ENCODE measurements around the gene DCAF17. TPM values are rescaled to one million over a fixed set of nuclear protein-coding genes. Genes with fewer than 3 reads are reported as not detected.

DCAF17 gene
- total RNA-seq, 1 donor from 2014 or later = 25.2 TPM

DNA sequence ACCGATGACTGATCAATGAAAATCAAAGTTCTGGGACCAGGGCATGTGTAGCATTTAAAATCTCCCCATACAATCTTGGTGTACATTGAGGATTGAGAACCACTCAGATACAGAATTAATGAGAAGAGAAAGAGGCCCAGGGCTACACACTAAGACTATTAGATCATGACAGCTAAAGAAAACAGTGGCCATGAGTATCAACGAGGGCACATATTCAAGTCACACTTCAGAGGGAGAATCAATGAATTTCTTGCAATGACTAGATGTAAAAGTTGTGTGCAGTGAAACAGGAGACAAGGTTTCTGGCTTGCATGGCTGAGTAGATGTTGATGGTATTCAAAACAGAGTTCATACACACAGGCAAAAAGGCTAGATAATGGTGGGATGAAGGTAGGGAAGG lies 29.3 kb upstream of the DCAF17 start:
- Mint-ChIP-seq H3K36me3 (ENCODE audit: low read depth, unreplicated experiment) (peaks cover 5% of the 10 kb centered on the region), H3K4me1 (ENCODE audit: low read depth, unreplicated experiment) (peaks cover 28% of the 10 kb centered on the region), H3K9me3 (ENCODE audit: unreplicated experiment) (peaks cover 2% of the 10 kb centered on the region), H3K27ac (ENCODE audit: unreplicated experiment) (peak overlapping the region; percentile 36), H3K4me3 (ENCODE audit: unreplicated experiment) (no peak overlapping the region), H3K27me3 (ENCODE audit: low read depth, unreplicated experiment) (no peaks in the 10 kb centered on the region)
- H3K9ac ChIP-seq (ENCODE audit: low read length) = no peak overlapping the region
- H2AFZ ChIP-seq (ENCODE audit: low read depth, low read length) = no peak overlapping the region
- peaks cover 29% of the 10 kb centered on the region for H3K4me1 ChIP-seq (ENCODE audit: insufficient read depth, low read length)
- DNase-seq (ENCODE audit: low read depth) (no peak), FAIRE-seq (no peak)
- H3K4me2 ChIP-seq (ENCODE audit: low read length) = no peak overlapping the region
- H3K79me2 ChIP-seq (ENCODE audit: insufficient read depth, low read length) = peaks cover 8% of the 10 kb centered on the region
- H3K27ac ChIP-seq (ENCODE audit: low read depth, low read length) = peak overlapping the region; percentile 56
- H4K20me1 ChIP-seq (ENCODE audit: insufficient read depth, low read length) = no peaks in the 10 kb centered on the region
- no peak for TF ChIP-seq EZH2 (IDR thresholded peaks at IDR 0.05; ENCODE audit: insufficient read depth, low read length)
- TF ChIP-seq, protein P1, sequence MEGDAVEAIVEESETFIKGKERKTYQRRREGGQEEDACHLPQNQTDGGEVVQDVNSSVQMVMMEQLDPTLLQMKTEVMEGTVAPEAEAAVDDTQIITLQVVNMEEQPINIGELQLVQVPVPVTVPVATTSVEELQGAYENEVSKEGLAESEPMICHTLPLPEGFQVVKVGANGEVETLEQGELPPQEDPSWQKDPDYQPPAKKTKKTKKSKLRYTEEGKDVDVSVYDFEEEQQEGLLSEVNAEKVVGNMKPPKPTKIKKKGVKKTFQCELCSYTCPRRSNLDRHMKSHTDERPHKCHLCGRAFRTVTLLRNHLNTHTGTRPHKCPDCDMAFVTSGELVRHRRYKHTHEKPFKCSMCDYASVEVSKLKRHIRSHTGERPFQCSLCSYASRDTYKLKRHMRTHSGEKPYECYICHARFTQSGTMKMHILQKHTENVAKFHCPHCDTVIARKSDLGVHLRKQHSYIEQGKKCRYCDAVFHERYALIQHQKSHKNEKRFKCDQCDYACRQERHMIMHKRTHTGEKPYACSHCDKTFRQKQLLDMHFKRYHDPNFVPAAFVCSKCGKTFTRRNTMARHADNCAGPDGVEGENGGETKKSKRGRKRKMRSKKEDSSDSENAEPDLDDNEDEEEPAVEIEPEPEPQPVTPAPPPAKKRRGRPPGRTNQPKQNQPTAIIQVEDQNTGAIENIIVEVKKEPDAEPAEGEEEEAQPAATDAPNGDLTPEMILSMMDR (IDR thresholded peaks at IDR 0.05; ENCODE audit: insufficient read depth, low read depth, low read length) = no peak
- peaks cover 6% of the 10 kb centered on the region for H3K9me3 ChIP-seq (ENCODE audit: insufficient read depth, low read depth, low read length)
- H3K27me3 ChIP-seq (ENCODE audit: insufficient read depth, low read length) = no peaks in the 10 kb centered on the region
- H3K4me3 ChIP-seq (ENCODE audit: insufficient read depth, low read depth, low read length) = no peak overlapping the region
- H3K36me3 ChIP-seq (ENCODE audit: insufficient read depth, low read length) = no peaks in the 10 kb centered on the region

DNA sequence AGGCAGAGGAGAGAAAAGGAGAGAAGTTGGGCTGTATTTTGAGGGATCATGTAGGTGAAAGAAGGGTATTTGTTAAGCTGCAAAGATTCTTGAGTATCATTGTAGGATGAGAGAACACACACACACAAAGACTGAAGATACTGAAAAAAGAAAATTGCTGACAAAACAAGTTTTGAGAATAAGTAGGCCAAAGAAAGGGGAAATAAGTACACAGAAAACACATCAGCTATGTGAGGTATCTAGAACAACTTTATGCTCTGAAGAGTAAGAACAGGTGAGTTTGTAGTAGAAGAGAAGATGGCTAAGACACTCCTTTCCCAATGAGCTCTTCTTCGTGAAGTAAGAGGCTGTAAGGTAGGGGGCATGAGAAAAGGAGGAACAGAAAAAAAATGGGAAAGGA lies 28.5 kb upstream of the DCAF17 start:
- no peak overlapping the region for H2AFZ ChIP-seq (ENCODE audit: low read depth, low read length)
- DNase-seq (ENCODE audit: low read depth) (no peak), FAIRE-seq (no peak)
- Mint-ChIP-seq H3K9me3 (ENCODE audit: unreplicated experiment) (peaks cover 2% of the 10 kb centered on the region), H3K27ac (ENCODE audit: unreplicated experiment) (no peak overlapping the region), H3K4me3 (ENCODE audit: unreplicated experiment) (no peak overlapping the region), H3K36me3 (ENCODE audit: low read depth, unreplicated experiment) (peaks cover 5% of the 10 kb centered on the region), H3K27me3 (ENCODE audit: low read depth, unreplicated experiment) (no peaks in the 10 kb centered on the region), H3K4me1 (ENCODE audit: low read depth, unreplicated experiment) (peaks cover 35% of the 10 kb centered on the region)
- no peaks in the 10 kb centered on the region for H3K27me3 ChIP-seq (ENCODE audit: insufficient read depth, low read length)
- no peak overlapping the region for H3K4me2 ChIP-seq (ENCODE audit: low read length)
- no peaks in the 10 kb centered on the region for H3K36me3 ChIP-seq (ENCODE audit: insufficient read depth, low read length)
- H3K27ac ChIP-seq (ENCODE audit: low read depth, low read length) = no peak overlapping the region
- H4K20me1 ChIP-seq (ENCODE audit: insufficient read depth, low read length) = no peaks in the 10 kb centered on the region
- peaks cover 8% of the 10 kb centered on the region for H3K79me2 ChIP-seq (ENCODE audit: insufficient read depth, low read length)
- no peak overlapping the region for H3K9ac ChIP-seq (ENCODE audit: low read length)
- H3K4me3 ChIP-seq (ENCODE audit: insufficient read depth, low read depth, low read length) = no peak overlapping the region
- no peak for TF ChIP-seq EZH2 (IDR thresholded peaks at IDR 0.05; ENCODE audit: insufficient read depth, low read length)
- TF ChIP-seq, protein P1 (IDR thresholded peaks at IDR 0.05; ENCODE audit: insufficient read depth, low read depth, low read length) = no peak
- peaks cover 37% of the 10 kb centered on the region for H3K4me1 ChIP-seq (ENCODE audit: insufficient read depth, low read length)
- peaks cover 6% of the 10 kb centered on the region for H3K9me3 ChIP-seq (ENCODE audit: insufficient read depth, low read depth, low read length)

DNA sequence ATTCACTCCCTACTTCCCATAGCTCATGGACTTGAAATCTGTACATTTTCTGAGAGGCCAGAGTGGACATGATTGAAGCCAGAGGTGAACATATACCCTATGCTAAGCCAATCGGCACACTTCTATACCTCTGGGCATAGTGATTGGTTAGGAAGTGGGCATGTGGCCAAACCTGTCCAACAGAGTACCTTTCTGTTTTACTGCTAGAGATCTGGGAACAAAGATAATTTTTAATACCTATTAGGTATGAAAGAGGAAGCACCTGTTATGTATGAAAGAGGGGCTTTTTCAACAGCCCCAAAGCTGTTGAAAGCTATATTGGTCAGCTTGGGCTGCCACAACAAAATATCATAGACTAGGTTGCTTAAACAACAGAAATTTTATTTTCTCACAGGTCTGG lies 28.0 kb upstream of the DCAF17 start:
- Histone ChIP-seq H3K36me3 (ENCODE audit: insufficient read depth, low read length) (no peaks in the 10 kb centered on the region), H3K79me2 (ENCODE audit: insufficient read depth, low read length) (peaks cover 8% of the 10 kb centered on the region), H3K4me3 (ENCODE audit: insufficient read depth, low read depth, low read length) (no peak overlapping the region), H3K27me3 (ENCODE audit: insufficient read depth, low read length) (no peaks in the 10 kb centered on the region), H3K9me3 (ENCODE audit: insufficient read depth, low read depth, low read length) (peaks cover 6% of the 10 kb centered on the region), H3K27ac (ENCODE audit: low read depth, low read length) (no peak overlapping the region), H3K9ac (ENCODE audit: low read length) (no peak overlapping the region), H2AFZ (ENCODE audit: low read depth, low read length) (no peak overlapping the region), H3K4me1 (ENCODE audit: insufficient read depth, low read length) (peaks cover 38% of the 10 kb centered on the region), H3K4me2 (ENCODE audit: low read length) (no peak overlapping the region), H4K20me1 (ENCODE audit: insufficient read depth, low read length) (no peaks in the 10 kb centered on the region)
- FAIRE-seq (no peak), DNase-seq (ENCODE audit: low read depth) (no peak)
- peaks cover 2% of the 10 kb centered on the region for H3K9me3 Mint-ChIP-seq (ENCODE audit: unreplicated experiment)
- no peak for TF ChIP-seq EZH2 (IDR thresholded peaks at IDR 0.05; ENCODE audit: insufficient read depth, low read length)
- TF ChIP-seq, protein P1 (IDR thresholded peaks at IDR 0.05; ENCODE audit: insufficient read depth, low read depth, low read length) = no peak
- H3K27me3 Mint-ChIP-seq (ENCODE audit: low read depth, unreplicated experiment) = no peaks in the 10 kb centered on the region
- peaks cover 38% of the 10 kb centered on the region for H3K4me1 Mint-ChIP-seq (ENCODE audit: low read depth, unreplicated experiment)
- H3K4me3 Mint-ChIP-seq (ENCODE audit: unreplicated experiment) = no peak overlapping the region
- no peak overlapping the region for H3K27ac Mint-ChIP-seq (ENCODE audit: unreplicated experiment)
- H3K36me3 Mint-ChIP-seq (ENCODE audit: low read depth, unreplicated experiment) = peaks cover 5% of the 10 kb centered on the region
